ENCODE measurements around the gene PCDHGA3.
A peak's percentile ranks its signal among the peaks of the same experiment; 100 is the strongest.

DNA sequence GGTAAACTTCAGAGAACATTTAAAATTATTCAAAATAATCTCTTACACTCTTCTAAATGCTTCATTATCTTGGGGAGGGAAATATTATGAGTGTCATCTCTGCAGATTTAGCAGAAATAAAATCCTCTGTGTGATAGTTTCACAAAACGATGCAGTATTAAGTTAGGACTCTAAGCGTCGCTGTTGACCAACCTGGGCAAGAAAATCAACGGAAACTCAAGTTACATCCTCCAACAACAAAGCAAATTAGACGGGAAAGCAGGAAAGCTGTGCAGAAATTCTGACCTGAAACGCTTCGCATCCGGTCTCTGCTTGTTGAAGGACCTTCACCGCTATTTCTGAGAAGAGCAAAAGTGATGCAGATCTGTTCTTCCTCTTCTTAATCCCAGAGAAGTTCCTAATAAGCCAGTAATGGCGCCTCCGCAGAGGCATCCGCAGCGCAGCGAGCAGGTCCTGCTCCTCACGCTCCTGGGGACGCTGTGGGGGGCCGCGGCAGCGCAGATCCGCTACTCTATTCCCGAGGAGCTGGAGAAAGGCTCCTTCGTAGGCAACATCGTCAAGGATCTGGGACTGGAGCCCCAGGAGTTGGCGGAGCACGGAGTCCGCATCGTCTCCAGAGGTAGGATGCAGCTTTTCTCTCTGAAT is 30.2 kb downstream of the PCDHGA3 start, which contains the start of gene PCDHGA6:
- TF ChIP-seq, protein P1, sequence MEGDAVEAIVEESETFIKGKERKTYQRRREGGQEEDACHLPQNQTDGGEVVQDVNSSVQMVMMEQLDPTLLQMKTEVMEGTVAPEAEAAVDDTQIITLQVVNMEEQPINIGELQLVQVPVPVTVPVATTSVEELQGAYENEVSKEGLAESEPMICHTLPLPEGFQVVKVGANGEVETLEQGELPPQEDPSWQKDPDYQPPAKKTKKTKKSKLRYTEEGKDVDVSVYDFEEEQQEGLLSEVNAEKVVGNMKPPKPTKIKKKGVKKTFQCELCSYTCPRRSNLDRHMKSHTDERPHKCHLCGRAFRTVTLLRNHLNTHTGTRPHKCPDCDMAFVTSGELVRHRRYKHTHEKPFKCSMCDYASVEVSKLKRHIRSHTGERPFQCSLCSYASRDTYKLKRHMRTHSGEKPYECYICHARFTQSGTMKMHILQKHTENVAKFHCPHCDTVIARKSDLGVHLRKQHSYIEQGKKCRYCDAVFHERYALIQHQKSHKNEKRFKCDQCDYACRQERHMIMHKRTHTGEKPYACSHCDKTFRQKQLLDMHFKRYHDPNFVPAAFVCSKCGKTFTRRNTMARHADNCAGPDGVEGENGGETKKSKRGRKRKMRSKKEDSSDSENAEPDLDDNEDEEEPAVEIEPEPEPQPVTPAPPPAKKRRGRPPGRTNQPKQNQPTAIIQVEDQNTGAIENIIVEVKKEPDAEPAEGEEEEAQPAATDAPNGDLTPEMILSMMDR (IDR thresholded peaks at IDR 0.05), result peak in 2 of 4 experiments; percentile 10 to 17
- TF ChIP-seq POLR2AphosphoS5 (IDR thresholded peaks at IDR 0.05) (no peak), POLR2A (IDR thresholded peaks at IDR 0.05) (no peak)

Measured in prostate gland (tissue), 2 donors.